Activated CD8-positive, alpha-beta T cell treated with anti-CD3 and anti-CD28 coated beads, Interleukin-2, amount 10 ng/mL, durations not matched to agents 7 days and 5 days (primary cell): ENCODE data around the gene SLC25A39. TPM values are rescaled to one million over a fixed set of nuclear protein-coding genes. Genes with fewer than 3 reads are reported as not detected.
"Not testable (repeated sequence)": the region's sequence is repeated elsewhere in the genome, so short reads cannot be mapped to it uniquely, and the experiment has no call there.

Source experiments
- ATAC-seq: fragments of 150-1000 bp; cut with Tn5 transposase; one replicate; pipeline ENCODE4 v1.10.0; 2021; ENCODE audit warnings: moderate library complexity
- CTCF ChIA-PET: fragments of 350-600 bp; sonication (Branson Sonifier 250); formaldehyde crosslinking; loops from one replicate; lab custom pipeline; 2021; ENCODE audit warnings: antibody characterized with exemption; lab: Charles Lee
- POLR2A ChIA-PET: fragments of 350-600 bp; sonication (Branson Sonifier 250); formaldehyde crosslinking; loops from one replicate; lab custom pipeline; 2021; ENCODE audit warnings: antibody characterized with exemption; lab: Charles Lee
- DNase-seq: peaks from one replicate; pipeline ENCODE4 v3.0.0-alpha.2; 2020
- H3K27ac Mint-ChIP-seq: one replicate; pipeline ENCODE4 v1.8.0; 2021; ENCODE audit warnings: mild to moderate bottlenecking, mixed read lengths
- H3K27me3 Mint-ChIP-seq: one replicate; pipeline ENCODE4 v1.8.0; 2021; ENCODE audit warnings: low read depth, mixed read lengths
- H3K36me3 Mint-ChIP-seq: one replicate; pipeline ENCODE4 v1.8.0; 2021; ENCODE audit warnings: low read depth, mixed read lengths
- H3K4me1 Mint-ChIP-seq: one replicate; pipeline ENCODE4 v1.8.0; 2021; ENCODE audit warnings: low read depth, mixed read lengths
- H3K4me3 Mint-ChIP-seq: one replicate; pipeline ENCODE4 v1.8.0; 2021; ENCODE audit warnings: mild to moderate bottlenecking, mixed read lengths
- H3K9me3 Mint-ChIP-seq: one replicate; pipeline ENCODE4 v1.8.0; 2022; ENCODE audit warnings: mixed read lengths; ENCODE audit not compliant: insufficient read depth
- total RNA-seq, 2 experiments: library from RNA; stranded (reverse); gene quantifications; one replicate each; pipeline ENCODE4 v1.2.3, GENCODE V29; 2021

The SLC25A39 gene
- total RNA-seq, 2 experiments from 2014 or later: 140 to 141 TPM

GRCh38 chr17:44352828-44353671, 28.4 kb upstream of the SLC25A39 start:
- ChIA-PET POLR2A (no interaction called here), CTCF (interaction anchor here (0.7 to 6.3 kb wide), 9 partner anchors 7 to 150 kb away, joined by 3 to 60 read pairs (median 7); partner anchors contain the start of genes FAM171A2, GPATCH8, GRN and SLC25A39)
- H3K4me3 Mint-ChIP-seq: peak overlapping the region; percentile 38
- DNase-seq (no peak), ATAC-seq (no peak)
- peaks cover 9% of the 10 kb centered on the region for H3K4me1 Mint-ChIP-seq
- no peak overlapping the region for H3K27ac Mint-ChIP-seq
- peaks cover 12% of the 10 kb centered on the region for H3K36me3 Mint-ChIP-seq
- H3K9me3 Mint-ChIP-seq: no peaks in the 10 kb centered on the region
- peaks cover 6% of the 10 kb centered on the region for H3K27me3 Mint-ChIP-seq

DNA sequence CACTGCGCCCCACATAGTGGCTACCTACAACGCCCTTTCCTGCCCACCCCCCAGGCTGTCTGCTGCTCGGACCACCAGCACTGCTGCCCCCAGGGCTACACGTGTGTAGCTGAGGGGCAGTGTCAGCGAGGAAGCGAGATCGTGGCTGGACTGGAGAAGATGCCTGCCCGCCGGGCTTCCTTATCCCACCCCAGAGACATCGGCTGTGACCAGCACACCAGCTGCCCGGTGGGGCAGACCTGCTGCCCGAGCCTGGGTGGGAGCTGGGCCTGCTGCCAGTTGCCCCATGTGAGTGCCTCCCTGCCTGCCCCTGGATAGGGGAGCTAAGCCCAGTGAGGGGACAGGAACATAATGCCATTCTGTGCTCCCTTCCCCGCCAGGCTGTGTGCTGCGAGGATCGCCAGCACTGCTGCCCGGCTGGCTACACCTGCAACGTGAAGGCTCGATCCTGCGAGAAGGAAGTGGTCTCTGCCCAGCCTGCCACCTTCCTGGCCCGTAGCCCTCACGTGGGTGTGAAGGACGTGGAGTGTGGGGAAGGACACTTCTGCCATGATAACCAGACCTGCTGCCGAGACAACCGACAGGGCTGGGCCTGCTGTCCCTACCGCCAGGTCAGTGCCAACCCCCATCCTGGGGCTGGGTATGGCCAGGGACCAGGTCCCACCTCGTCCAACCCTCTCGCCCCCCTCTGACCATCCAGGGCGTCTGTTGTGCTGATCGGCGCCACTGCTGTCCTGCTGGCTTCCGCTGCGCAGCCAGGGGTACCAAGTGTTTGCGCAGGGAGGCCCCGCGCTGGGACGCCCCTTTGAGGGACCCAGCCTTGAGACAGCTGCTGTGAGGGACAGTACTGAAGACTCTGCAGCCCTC, 27.6 kb upstream of the SLC25A39 start:
- CTCF ChIA-PET: interaction anchor here (0.7 to 6.3 kb wide), 10 partner anchors 8 to 151 kb away, joined by 3 to 60 read pairs (median 12); partner anchors contain the start of gene FAM171A2
- Mint-ChIP-seq H3K27me3 (peaks cover 6% of the 10 kb centered on the region), H3K36me3 (peaks cover 12% of the 10 kb centered on the region), H3K4me3 (no peak overlapping the region), H3K4me1 (peaks cover 13% of the 10 kb centered on the region), H3K9me3 (no peaks in the 10 kb centered on the region), H3K27ac (no peak overlapping the region)
- no peak for DNase-seq
- ATAC-seq: no peak
- POLR2A ChIA-PET: interaction anchor here (0.6 kb wide), 1 partner anchor 150 kb away, joined by 3 read pairs; no protein-coding TSS in a partner anchor

GRCh38 chr17:44351464-44351863, 26.8 kb upstream of the SLC25A39 start:
- Mint-ChIP-seq H3K27ac (no peak overlapping the region), H3K36me3 (peaks cover 12% of the 10 kb centered on the region), H3K4me3 (no peak overlapping the region), H3K27me3 (peaks cover 6% of the 10 kb centered on the region), H3K4me1 (peaks cover 13% of the 10 kb centered on the region), H3K9me3 (no peaks in the 10 kb centered on the region)
- no peak for ATAC-seq
- CTCF ChIA-PET: interaction anchor here (0.6 to 6.3 kb wide), 12 partner anchors 9 to 228 kb away, joined by 3 to 60 read pairs (median 10); partner anchors contain the start of genes FAM171A2 and HDAC5
- no peak for DNase-seq
- POLR2A ChIA-PET: interaction anchor here (0.5 kb wide), 1 partner anchor 12 kb away, joined by 3 read pairs; no protein-coding TSS in a partner anchor

GRCh38 chr17:44350733-44351226, 26.2 kb upstream of the SLC25A39 start:
- peaks cover 12% of the 10 kb centered on the region for H3K36me3 Mint-ChIP-seq
- H3K4me1 Mint-ChIP-seq: peaks cover 18% of the 10 kb centered on the region
- CTCF ChIA-PET: interaction anchor here (0.6 to 6.3 kb wide), 16 partner anchors 10 to 227 kb away, joined by 3 to 60 read pairs (median 6); partner anchors contain the start of genes FAM171A2 and HDAC5
- ATAC-seq (peak; percentile 86), DNase-seq (peak; percentile 83)
- H3K9me3 Mint-ChIP-seq: no peaks in the 10 kb centered on the region
- POLR2A ChIA-PET: no interaction called here
- H3K27me3 Mint-ChIP-seq: peaks cover 6% of the 10 kb centered on the region
- no peak overlapping the region for H3K27ac Mint-ChIP-seq
- H3K4me3 Mint-ChIP-seq: no peak overlapping the region

DNA sequence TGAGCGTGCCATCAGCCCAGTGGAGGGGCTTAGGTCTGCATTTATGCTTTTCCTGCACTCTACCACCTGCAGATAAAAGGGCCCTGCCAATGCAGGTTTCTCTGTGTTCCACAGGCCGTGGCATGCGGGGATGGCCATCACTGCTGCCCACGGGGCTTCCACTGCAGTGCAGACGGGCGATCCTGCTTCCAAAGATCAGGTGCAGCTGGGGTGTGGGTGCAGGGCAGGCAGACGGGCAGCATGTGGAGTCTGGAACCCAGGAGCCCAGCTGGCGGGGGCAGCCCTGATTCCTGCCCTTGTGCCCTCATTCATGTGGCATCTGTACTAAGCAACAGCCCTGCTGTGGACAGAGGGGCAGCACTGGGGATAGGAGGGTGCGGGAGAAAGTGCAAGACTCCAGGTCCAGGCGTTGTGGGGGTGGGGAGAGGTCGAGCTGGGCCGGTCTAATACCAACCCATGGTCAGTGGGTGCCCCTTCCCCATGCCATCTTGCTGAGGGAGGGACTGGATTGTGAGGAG, 25.0 kb upstream of the SLC25A39 start:
- H3K36me3 Mint-ChIP-seq: peaks cover 12% of the 10 kb centered on the region
- ATAC-seq (no peak), DNase-seq (no peak)
- no peaks in the 10 kb centered on the region for H3K27me3 Mint-ChIP-seq
- no peak overlapping the region for H3K4me3 Mint-ChIP-seq
- H3K9me3 Mint-ChIP-seq: no peaks in the 10 kb centered on the region
- ChIA-PET POLR2A (interaction anchor here (0.6 kb wide), 2 partner anchors 147 to 264 kb away, joined by 3 read pairs; no protein-coding TSS in a partner anchor), CTCF (interaction anchor here (0.6 to 6.3 kb wide), 10 partner anchors 9 to 226 kb away, joined by 3 to 60 read pairs (median 12); partner anchors contain the start of genes FAM171A2 and HDAC5)
- no peak overlapping the region for H3K27ac Mint-ChIP-seq
- H3K4me1 Mint-ChIP-seq: peaks cover 28% of the 10 kb centered on the region

GRCh38 chr17:44348988-44349364, 24.4 kb upstream of the SLC25A39 start:
- H3K36me3 Mint-ChIP-seq: peaks cover 12% of the 10 kb centered on the region
- no peak for ATAC-seq
- peaks cover 30% of the 10 kb centered on the region for H3K4me1 Mint-ChIP-seq
- H3K27ac Mint-ChIP-seq: no peak overlapping the region
- peaks cover 2% of the 10 kb centered on the region for H3K27me3 Mint-ChIP-seq
- ChIA-PET CTCF (interaction anchor here (2.3 to 4.1 kb wide), 3 partner anchors 15 to 147 kb away, joined by 5 to 26 read pairs (median 11); partner anchors contain the start of gene FAM171A2), POLR2A (interaction anchor here (0.6 kb wide), 1 partner anchor 264 kb away, joined by 3 read pairs; no protein-coding TSS in a partner anchor)
- no peak for DNase-seq
- H3K9me3 Mint-ChIP-seq: no peaks in the 10 kb centered on the region
- H3K4me3 Mint-ChIP-seq: no peak overlapping the region

- H3K36me3 Mint-ChIP-seq: peaks cover 12% of the 10 kb centered on the region
- H3K27me3 Mint-ChIP-seq: peaks cover 7% of the 10 kb centered on the region
- H3K9me3 Mint-ChIP-seq: no peaks in the 10 kb centered on the region
- DNase-seq (no peak), ATAC-seq (no peak)
- ChIA-PET POLR2A (no interaction called here), CTCF (interaction anchor here (0.8 to 4.1 kb wide), 9 partner anchors 15 to 225 kb away, joined by 3 to 26 read pairs (median 4); partner anchors contain the start of genes FAM171A2 and HDAC5)
- no peak overlapping the region for H3K27ac Mint-ChIP-seq
- H3K4me1 Mint-ChIP-seq: peaks cover 30% of the 10 kb centered on the region
- H3K4me3 Mint-ChIP-seq: no peak overlapping the region
Observed at GRCh38 chr17:44348234-44348987, 23.8 kb upstream of the SLC25A39 start.

DNA sequence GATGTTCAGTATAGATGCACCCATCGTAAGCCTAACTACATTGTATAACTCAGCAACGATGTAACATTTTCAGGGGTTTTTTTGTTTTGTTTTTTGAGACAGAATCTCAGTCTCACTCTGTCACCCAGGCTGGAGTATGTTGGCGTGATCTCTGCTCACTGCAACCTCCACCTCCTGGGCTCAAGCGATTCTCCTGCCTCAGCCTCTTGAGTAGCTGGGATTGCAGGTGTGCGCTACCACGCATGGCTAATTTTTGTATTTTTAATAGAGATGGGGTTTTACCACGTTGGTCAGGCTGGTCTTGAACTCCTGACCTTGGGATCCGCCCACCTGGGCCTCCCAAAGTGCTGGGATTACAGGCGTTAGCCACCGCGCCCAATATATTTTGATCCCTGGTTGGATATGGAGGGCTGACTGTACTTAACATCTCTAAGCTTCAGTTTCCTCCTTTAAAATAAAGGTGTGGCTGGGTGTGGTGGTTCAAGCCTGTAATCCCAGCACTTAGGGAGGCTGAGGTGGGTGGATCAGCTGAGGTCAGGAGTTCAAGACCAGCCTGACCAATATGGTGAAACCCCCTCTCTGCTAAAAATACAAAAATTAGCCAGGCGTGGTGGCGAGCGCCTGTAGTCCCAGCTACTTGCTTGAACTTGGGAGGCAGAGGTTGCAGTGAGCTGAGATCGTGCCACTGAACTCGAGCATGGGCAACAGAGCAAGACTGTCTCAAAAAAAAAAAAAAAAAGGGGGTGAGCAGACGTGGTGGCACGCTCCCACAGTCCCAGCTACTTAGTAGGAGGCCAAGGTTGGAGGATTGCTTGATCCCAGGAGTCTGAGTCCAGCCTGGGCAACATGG, 22.8 kb upstream of the SLC25A39 start:
- H3K4me1 Mint-ChIP-seq: peaks cover 30% of the 10 kb centered on the region
- DNase-seq, H3K36me3 Mint-ChIP-seq, H3K4me3 Mint-ChIP-seq, H3K27ac Mint-ChIP-seq, ATAC-seq, H3K9me3 Mint-ChIP-seq, POLR2A ChIA-PET: not testable (repeated sequence)
- CTCF ChIA-PET: interaction anchor here (0.7 to 2.3 kb wide), 8 partner anchors 16 to 370 kb away, joined by 3 to 9 read pairs (median 4); partner anchors contain the start of genes FAM171A2 and HDAC5
- H3K27me3 Mint-ChIP-seq: peaks cover 15% of the 10 kb centered on the region

DNA sequence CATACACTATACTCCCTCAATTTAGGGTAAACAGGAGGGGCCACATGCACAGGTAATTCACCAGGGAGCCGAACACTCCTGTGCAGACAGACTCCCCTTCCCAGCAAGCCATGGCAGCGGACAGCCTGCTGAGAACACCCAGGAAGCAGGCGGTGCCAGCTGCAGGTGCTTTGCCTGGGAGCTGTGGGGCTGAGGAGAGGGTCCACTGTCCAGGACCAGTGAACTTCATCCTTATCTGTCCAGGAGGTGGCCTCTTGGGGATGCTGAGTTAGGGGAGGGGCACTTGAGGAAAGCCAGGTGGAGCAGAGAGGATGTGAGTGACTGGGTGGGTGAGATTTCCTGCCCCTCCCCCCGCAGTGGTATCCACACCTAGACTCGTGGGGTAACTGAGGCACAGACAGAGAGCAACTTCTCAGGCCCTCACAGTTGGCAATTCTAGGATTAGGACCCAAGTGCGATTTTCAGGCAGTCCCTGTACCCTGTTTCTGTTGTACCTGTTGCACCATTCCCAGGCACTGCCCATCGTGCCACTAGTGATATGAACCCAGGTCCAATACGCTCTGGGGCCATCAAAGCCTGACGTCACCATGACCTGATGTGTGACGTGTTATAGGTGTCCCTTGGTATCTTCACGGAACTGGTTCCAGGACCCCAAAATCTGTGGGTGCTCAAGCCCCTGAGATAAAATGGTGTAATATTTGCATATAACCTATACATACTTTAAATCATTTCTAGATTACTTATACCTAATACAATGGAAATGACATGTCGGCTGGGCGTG, 21.6 kb upstream of the SLC25A39 start:
- Mint-ChIP-seq H3K27me3 (peaks cover 15% of the 10 kb centered on the region), H3K4me3 (peak overlapping the region; percentile 88), H3K4me1 (peaks cover 30% of the 10 kb centered on the region), H3K27ac (peak overlapping the region; percentile 32), H3K36me3 (peaks cover 3% of the 10 kb centered on the region), H3K9me3 (no peaks in the 10 kb centered on the region)
- CTCF ChIA-PET: interaction anchor here (0.7 to 3.6 kb wide), 26 partner anchors 8 to 285 kb away, joined by 3 to 70 read pairs (median 6); partner anchors contain the start of genes HDAC5, RUNDC3A and TMUB2
- DNase-seq: no peak
- ATAC-seq: no peak
- POLR2A ChIA-PET: interaction anchor here (0.5 to 1.7 kb wide), 4 partner anchors 22 to 160 kb away, joined by 3 to 5 read pairs (median 4); partner anchors contain the start of genes SLC25A39 and TMUB2
